HG03135 (cell line): ENCODE measurements around the gene NTF3.

Experiments
- ATAC-seq: cut with Tn5 transposase; IDR thresholded peaks from one replicate; pipeline ENCODE4 v1.9.1; 2021; ENCODE audit warnings: mild to moderate bottlenecking, moderate library complexity; ENCODE audit not compliant: unreplicated experiment

Gene NTF3

DNA sequence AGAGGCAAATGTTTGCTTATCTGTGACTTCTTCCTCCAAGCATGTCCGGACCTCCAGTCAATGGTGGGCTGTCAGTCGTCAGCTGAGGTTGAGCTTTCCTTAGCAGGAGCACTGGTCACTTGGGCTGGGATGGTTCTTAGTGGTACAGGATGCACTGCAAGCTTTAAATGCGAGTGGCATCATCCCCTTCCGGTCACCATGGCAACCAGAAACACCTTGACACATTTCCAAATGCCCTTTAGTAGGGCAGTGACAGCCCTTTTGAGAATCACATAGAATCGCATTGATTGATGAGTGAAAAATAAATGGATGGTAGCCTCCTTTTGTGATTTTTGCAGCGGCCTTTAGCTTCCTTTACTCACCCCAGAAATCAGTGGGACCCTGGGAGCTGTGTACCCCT, 24.1 kb downstream of the NTF3 start:
- no peak for ATAC-seq

GRCh38 chr12:5456906-5457305, 25.0 kb downstream of the NTF3 start:
- ATAC-seq: no peak

DNA sequence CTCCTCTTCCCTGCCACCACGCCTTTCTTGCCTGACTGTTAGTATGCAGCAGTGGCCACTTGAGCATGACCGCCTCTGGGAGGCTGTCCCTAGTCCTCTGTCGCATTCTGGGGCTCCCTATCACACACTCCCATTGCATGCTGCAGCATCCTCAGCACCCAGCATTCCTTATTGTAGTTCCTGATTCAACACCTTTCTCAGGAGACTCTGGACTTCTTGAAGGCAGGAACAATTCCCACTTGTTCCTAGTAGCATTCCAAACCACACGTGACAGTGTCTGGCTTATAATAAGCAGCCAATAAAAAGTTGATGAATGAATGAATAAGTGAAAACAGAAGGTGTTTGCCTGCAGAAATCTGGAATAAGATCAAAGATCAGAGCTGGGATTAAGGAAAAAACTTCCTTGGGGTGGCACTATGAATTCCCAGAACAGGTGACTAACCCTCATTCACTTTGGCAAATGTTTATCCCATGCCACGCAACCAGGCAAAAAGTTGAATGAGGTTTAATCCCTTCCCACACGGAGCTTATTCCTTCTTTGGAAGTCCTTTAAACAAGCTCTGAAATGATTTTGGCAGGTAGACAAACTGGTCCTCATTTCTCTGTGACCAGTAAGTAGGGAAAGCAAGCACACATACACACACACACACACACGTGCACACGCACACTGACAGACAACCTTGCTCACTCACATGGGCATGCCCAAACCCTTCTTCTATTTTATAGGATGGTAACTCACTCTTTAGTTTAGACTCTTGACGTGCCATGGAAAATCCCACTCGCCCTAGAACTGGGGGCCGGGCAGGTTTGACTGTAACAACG, 26.5 kb downstream of the NTF3 start:
- no peak for ATAC-seq

GRCh38 chr12:5459051-5459782, 27.3 kb downstream of the NTF3 start:
- no peak for ATAC-seq

DNA sequence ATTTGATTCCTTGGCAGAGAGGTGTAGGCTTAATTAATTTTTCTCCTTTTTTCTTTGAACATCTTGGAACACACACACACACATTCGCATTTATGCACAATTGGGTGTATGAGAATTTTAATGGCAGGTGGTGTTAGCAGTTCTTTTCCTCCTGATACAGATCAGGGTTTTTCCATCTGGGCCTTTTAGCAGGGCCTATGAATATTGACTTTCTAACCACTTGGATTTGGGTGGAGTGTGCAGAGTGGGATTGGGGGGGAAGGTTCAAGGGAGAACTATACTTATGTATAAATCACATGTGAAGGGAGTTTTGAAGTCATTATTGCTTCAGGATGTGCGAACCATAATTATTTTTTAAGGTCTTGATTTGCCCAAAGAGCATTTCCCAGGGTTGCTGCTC, 28.9 kb downstream of the NTF3 start:
- ATAC-seq: no peak

GRCh38 chr12:5461966-5462365, 30.1 kb downstream of the NTF3 start:
- no peak for ATAC-seq

GRCh38 chr12:5464096-5464495, 32.2 kb downstream of the NTF3 start:
- ATAC-seq: no peak

- no peak for ATAC-seq
These were observed 33.5 kb downstream of the NTF3 start for GRCh38 chr12:5465384-5465783.

DNA sequence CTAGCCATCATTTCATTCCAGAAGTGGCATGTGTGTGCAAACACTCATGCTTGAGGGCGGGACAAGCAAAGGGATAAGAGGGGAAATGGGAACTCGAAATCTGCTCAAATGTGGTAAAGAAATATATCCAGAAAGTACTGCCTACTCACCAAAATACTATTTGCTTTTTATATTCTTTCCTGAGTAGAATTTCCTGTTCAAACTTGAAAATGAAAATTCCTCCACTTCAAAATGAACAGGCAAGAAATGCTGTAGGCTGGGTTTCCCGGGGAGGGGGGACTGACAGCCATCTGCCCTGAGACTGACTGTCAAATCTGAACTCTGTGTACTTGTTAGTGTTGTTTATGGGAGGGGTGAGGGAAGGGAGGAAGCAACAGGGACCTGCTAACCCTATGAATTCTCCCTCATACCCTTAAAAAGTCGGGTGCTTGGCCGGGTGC, 34.6 kb downstream of the NTF3 start:
- ATAC-seq: no peak

- no peak for ATAC-seq
These were observed 36.0 kb downstream of the NTF3 start for GRCh38 chr12:5467931-5468330.

- no peak for ATAC-seq
These were observed 38.3 kb downstream of the NTF3 start for GRCh38 chr12:5470221-5470620.

GRCh38 chr12:5470703-5471102, 38.8 kb downstream of the NTF3 start:
- no peak for ATAC-seq

DNA sequence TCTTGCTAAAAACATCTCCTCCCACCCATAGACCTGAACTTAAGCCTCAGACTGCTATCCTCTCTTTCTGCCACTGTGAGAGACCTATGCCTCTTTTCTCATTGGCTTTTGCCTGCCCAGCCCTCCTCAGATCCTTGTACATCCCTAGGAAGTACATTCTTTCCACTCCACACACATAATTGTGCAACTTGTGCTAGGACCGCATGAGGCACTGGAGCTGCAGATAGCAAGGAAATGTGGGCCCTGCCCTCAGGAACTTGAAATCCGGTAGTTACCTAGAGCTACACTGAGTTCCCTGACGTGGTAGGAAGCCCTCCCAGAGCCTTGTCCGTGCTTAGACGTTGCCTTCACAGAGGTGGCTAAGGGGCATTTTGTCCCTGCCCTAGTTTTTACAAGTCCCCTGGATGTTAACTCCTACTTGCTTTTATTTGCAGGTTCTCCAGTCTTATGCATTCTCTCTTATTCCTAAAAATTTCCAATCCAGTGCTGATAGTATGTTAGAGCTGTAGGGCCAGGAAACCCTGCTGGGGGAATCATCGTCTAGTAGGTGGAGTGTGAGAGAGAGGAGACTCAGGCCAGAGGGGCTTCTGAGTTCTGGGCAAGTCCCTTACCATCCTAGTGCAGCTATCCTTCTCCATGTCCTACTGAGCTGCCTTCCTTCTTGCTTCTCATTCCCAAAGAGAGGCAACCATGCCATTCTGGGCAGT, 41.3 kb downstream of the NTF3 start:
- no peak for ATAC-seq

- no peak for ATAC-seq
These were observed 41.8 kb downstream of the NTF3 start for GRCh38 chr12:5473783-5474116.

DNA sequence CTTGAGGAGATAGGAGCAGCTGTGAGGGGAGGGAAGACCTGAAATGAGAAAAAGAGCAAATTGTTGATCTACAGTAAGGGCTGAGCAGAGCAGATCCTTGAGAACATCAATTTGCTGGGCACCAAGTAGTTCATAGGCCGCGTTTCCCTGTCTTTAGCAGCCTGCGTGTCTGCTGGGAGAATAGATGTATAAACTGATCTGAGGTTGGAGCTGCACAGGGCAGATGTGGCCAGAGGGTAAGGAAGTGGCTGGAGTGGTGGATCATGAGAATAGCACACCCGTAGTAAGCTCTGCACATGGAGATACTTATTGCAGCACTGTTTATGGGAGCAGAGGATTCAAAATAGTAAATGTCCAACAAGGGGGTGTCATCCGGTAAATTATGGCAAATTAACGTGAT, 44.4 kb downstream of the NTF3 start:
- ATAC-seq: no peak

GRCh38 chr12:5478081-5478706, 46.3 kb downstream of the NTF3 start:
- no peak for ATAC-seq

GRCh38 chr12:5479761-5480160, 47.9 kb downstream of the NTF3 start:
- ATAC-seq: no peak

GRCh38 chr12:5480218-5480937, 48.5 kb downstream of the NTF3 start:
- no peak for ATAC-seq

- ATAC-seq: no peak
These were observed 49.0 kb downstream of the NTF3 start for GRCh38 chr12:5480938-5481303.

DNA sequence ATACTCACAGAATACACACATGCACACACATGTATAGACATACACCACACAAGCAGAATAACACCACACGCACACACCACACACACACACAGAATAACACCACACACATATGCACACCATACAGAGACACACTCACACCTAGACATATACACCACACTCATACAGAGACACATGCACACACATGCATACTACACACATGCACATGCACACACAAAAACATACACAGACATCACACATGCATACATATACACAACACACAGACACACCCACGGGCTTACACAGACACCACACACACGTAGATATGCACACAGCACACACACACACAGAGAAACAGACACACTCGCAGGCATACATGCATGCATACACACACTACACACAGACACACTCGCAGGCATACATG, 49.7 kb downstream of the NTF3 start:
- no peak for ATAC-seq

DNA sequence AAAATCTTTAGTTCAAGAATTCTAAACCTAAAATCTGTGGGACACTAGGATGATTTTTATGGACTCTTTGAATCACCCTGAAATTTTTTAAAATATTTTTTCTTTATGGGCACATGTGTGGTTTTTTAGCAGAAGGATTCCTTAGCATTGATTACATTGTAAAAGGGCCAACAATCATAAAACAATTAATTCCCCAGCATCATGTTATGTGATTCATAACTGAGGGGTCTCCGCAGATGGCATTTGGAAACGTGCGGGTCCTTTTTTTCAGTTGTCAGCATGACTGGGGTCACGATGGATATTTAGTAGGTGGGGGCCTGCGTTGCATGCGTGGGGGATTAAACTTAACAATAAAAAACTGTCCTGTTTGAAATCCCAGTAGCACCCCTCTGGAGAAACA, 52.5 kb downstream of the NTF3 start:
- no peak for ATAC-seq
